Measurements from ENCODE around the gene NOS1.
"Not testable (repeated sequence)": the region's sequence is repeated elsewhere in the genome, so short reads cannot be mapped to it uniquely, and the experiment has no call there.

NOS1 gene

GRCh38 chr12:117195027-117195426 lies 166.4 kb downstream of the NOS1 start:
- not testable (repeated sequence) for H3K36me3 Mint-ChIP-seq (ENCODE audit: insufficient read depth); DNase-seq; H3K4me1 Mint-ChIP-seq (ENCODE audit: low read depth in 2 of 2); ATAC-seq (replicated peaks); H3K9me3 Mint-ChIP-seq; H3K4me3 Mint-ChIP-seq; H3K27ac Mint-ChIP-seq
- H3K27me3 Mint-ChIP-seq, result peaks cover 21 to 23% of the 10 kb centered on the region in 2 donors

GRCh38 chr12:117193903-117194302 lies 167.5 kb downstream of the NOS1 start:
- Mint-ChIP-seq H3K9me3 (no peaks in the 10 kb centered on the region), H3K27me3 (peaks cover 16 to 20% of the 10 kb centered on the region in 2 donors), H3K4me1 (ENCODE audit: low read depth in 2 of 2) (peaks cover 7 to 9% of the 10 kb centered on the region in 2 donors), H3K36me3 (ENCODE audit: insufficient read depth) (peaks cover 12% of the 10 kb centered on the region), H3K4me3 (no peak overlapping the region), H3K27ac (no peak overlapping the region)
- no peak for ATAC-seq (replicated peaks)
- DNase-seq, result no peak

GRCh38 chr12:117192581-117192980 lies 168.8 kb downstream of the NOS1 start:
- H3K36me3 Mint-ChIP-seq (ENCODE audit: insufficient read depth), result peaks cover 19% of the 10 kb centered on the region
- DNase-seq; ATAC-seq (replicated peaks); H3K27ac Mint-ChIP-seq; H3K9me3 Mint-ChIP-seq; H3K4me3 Mint-ChIP-seq; H3K27me3 Mint-ChIP-seq: not testable (repeated sequence)
- peaks cover 11 to 21% of the 10 kb centered on the region in 2 donors for H3K4me1 Mint-ChIP-seq (ENCODE audit: low read depth in 2 of 2)

GRCh38 chr12:117192057-117192456 lies 169.4 kb downstream of the NOS1 start:
- no peak for DNase-seq
- H3K27me3 Mint-ChIP-seq, result peaks cover under 1 to 2% of the 10 kb centered on the region in 2 donors
- no peaks in the 10 kb centered on the region for H3K9me3 Mint-ChIP-seq
- peak overlapping the region in 1 of 2 donors; percentile 32 for H3K4me3 Mint-ChIP-seq
- H3K27ac Mint-ChIP-seq, result no peak overlapping the region
- H3K4me1 Mint-ChIP-seq (ENCODE audit: low read depth in 2 of 2), result peaks cover 13 to 24% of the 10 kb centered on the region in 2 donors
- ATAC-seq (replicated peaks), result no peak
- H3K36me3 Mint-ChIP-seq (ENCODE audit: insufficient read depth), result peaks cover 24% of the 10 kb centered on the region

- Mint-ChIP-seq H3K27me3 (no peaks in the 10 kb centered on the region), H3K9me3 (no peaks in the 10 kb centered on the region), H3K4me3 (peak within 1 kb of the TSS; percentile 90 to 94), H3K4me1 (ENCODE audit: low read depth in 2 of 2) (peaks cover 13 to 24% of the 10 kb centered on the region in 2 donors), H3K36me3 (ENCODE audit: insufficient read depth) (peaks cover 41% of the 10 kb centered on the region), H3K27ac (peak within 1 kb of the TSS; percentile 93)
- ATAC-seq (replicated peaks) (peak; percentile 87), DNase-seq (peak; percentile 94 to 97 (median 95))
These were observed 171.1 kb downstream of the NOS1 start, which contains the start of gene FBXO21 for GRCh38 chr12:117190210-117190781. Gene FBXO21, minus strand, starts transcription at chr12:117190470. Its CDS starts 14 bp downstream, at chr12:117190456.

GRCh38 chr12:117189725-117190209 lies 171.7 kb downstream of the NOS1 start:
- H3K27me3 Mint-ChIP-seq, result no peaks in the 10 kb centered on the region
- peaks cover 47% of the 10 kb centered on the region for H3K36me3 Mint-ChIP-seq (ENCODE audit: insufficient read depth)
- H3K4me3 Mint-ChIP-seq, result peak overlapping the region; percentile 90 to 94
- H3K9me3 Mint-ChIP-seq, result no peaks in the 10 kb centered on the region
- peak; percentile 27 to 36 (median 35) for DNase-seq
- peak; percentile 28 for ATAC-seq (replicated peaks)
- peak overlapping the region; percentile 93 for H3K27ac Mint-ChIP-seq
- H3K4me1 Mint-ChIP-seq (ENCODE audit: low read depth in 2 of 2), result peaks cover 15 to 29% of the 10 kb centered on the region in 2 donors

- Mint-ChIP-seq H3K4me3 (peak overlapping the region; percentile 90 to 94), H3K9me3 (no peaks in the 10 kb centered on the region), H3K27ac (peak overlapping the region; percentile 93), H3K27me3 (no peaks in the 10 kb centered on the region), H3K36me3 (ENCODE audit: insufficient read depth) (peaks cover 53% of the 10 kb centered on the region), H3K4me1 (ENCODE audit: low read depth in 2 of 2) (peaks cover 15 to 30% of the 10 kb centered on the region in 2 donors)
- ATAC-seq (replicated peaks) (no peak), DNase-seq (no peak)
These were observed 172.3 kb downstream of the NOS1 start for GRCh38 chr12:117188961-117189724.

- peak overlapping the region in 1 of 2 donors; percentile 78 for H3K27ac Mint-ChIP-seq
- H3K9me3 Mint-ChIP-seq, result no peaks in the 10 kb centered on the region
- no peak for DNase-seq
- peaks cover 15 to 30% of the 10 kb centered on the region in 2 donors for H3K4me1 Mint-ChIP-seq (ENCODE audit: low read depth in 2 of 2)
- no peaks in the 10 kb centered on the region for H3K27me3 Mint-ChIP-seq
- peaks cover 63% of the 10 kb centered on the region for H3K36me3 Mint-ChIP-seq (ENCODE audit: insufficient read depth)
- ATAC-seq (replicated peaks), result no peak
- peak overlapping the region; percentile 90 to 94 for H3K4me3 Mint-ChIP-seq
These were observed 173.2 kb downstream of the NOS1 start for GRCh38 chr12:117188121-117188665.

- peaks cover 70% of the 10 kb centered on the region for H3K36me3 Mint-ChIP-seq (ENCODE audit: insufficient read depth)
- ATAC-seq (replicated peaks), result no peak
These were observed 174.0 kb downstream of the NOS1 start for GRCh38 chr12:117187421-117187820.

GRCh38 chr12:117182866-117183265 lies 178.6 kb downstream of the NOS1 start:
- Mint-ChIP-seq H3K9me3 (no peaks in the 10 kb centered on the region), H3K36me3 (ENCODE audit: insufficient read depth) (peaks cover 93% of the 10 kb centered on the region), H3K4me3 (no peak overlapping the region), H3K27me3 (no peaks in the 10 kb centered on the region), H3K4me1 (ENCODE audit: low read depth in 2 of 2) (peaks cover 11 to 24% of the 10 kb centered on the region in 2 donors), H3K27ac (no peak overlapping the region)
- DNase-seq, result no peak
- no peak for ATAC-seq (replicated peaks)

More at GRCh38 chr12:117187421-117187820, 174.0 kb downstream of the NOS1 start:
- no peaks in the 10 kb centered on the region for H3K27me3 Mint-ChIP-seq
- H3K4me3 Mint-ChIP-seq, result no peak overlapping the region
- H3K9me3 Mint-ChIP-seq, result no peaks in the 10 kb centered on the region
- no peak overlapping the region for H3K27ac Mint-ChIP-seq
- no peak for DNase-seq
- peaks cover 15 to 30% of the 10 kb centered on the region in 2 donors for H3K4me1 Mint-ChIP-seq (ENCODE audit: low read depth in 2 of 2)

GRCh38 chr12:117181468-117181843 lies 180.0 kb downstream of the NOS1 start:
- Mint-ChIP-seq H3K36me3 (ENCODE audit: insufficient read depth) (peaks cover 94% of the 10 kb centered on the region), H3K27ac (peak overlapping the region in 1 of 2 donors; percentile 75), H3K4me1 (ENCODE audit: low read depth in 2 of 2) (peaks cover 11 to 20% of the 10 kb centered on the region in 2 donors)
- DNase-seq; ATAC-seq (replicated peaks); H3K27me3 Mint-ChIP-seq; H3K9me3 Mint-ChIP-seq; H3K4me3 Mint-ChIP-seq: not testable (repeated sequence)

- no peak for DNase-seq
- no peak for ATAC-seq (replicated peaks)
- Mint-ChIP-seq H3K4me3 (no peak overlapping the region), H3K27ac (peak overlapping the region in 1 of 2 donors; percentile 45), H3K4me1 (ENCODE audit: low read depth in 2 of 2) (peaks cover 11 to 26% of the 10 kb centered on the region in 2 donors), H3K9me3 (no peaks in the 10 kb centered on the region), H3K27me3 (no peaks in the 10 kb centered on the region), H3K36me3 (ENCODE audit: insufficient read depth) (peaks cover 94% of the 10 kb centered on the region)
These were observed 180.5 kb downstream of the NOS1 start for GRCh38 chr12:117180758-117181467.

GRCh38 chr12:117178745-117179144 lies 182.7 kb downstream of the NOS1 start:
- no peaks in the 10 kb centered on the region for H3K27me3 Mint-ChIP-seq
- H3K4me3 Mint-ChIP-seq, result no peak overlapping the region

More at GRCh38 chr12:117178745-117179144, 182.7 kb downstream of the NOS1 start:
- DNase-seq (no peak), ATAC-seq (replicated peaks) (no peak)
- H3K36me3 Mint-ChIP-seq (ENCODE audit: insufficient read depth), result peaks cover 94% of the 10 kb centered on the region
- H3K27ac Mint-ChIP-seq, result peak overlapping the region; percentile 25 to 53
- H3K9me3 Mint-ChIP-seq, result no peaks in the 10 kb centered on the region
- H3K4me1 Mint-ChIP-seq (ENCODE audit: low read depth in 2 of 2), result peaks cover 9 to 20% of the 10 kb centered on the region in 2 donors

Data from effector memory CD8-positive, alpha-beta T cell (primary cell).